Iris pigment epithelial cell (primary cell): Measurements from ENCODE around the gene NCKAP5.
"Not testable (repeated sequence)": the region's sequence is repeated elsewhere in the genome, so short reads cannot be mapped to it uniquely, and the experiment has no call there.

ENCODE experiments used
- DNase-seq: peaks from one replicate; pipeline ENCODE4 v3.0.0-alpha.2; 2011; ENCODE audit warnings: low read depth

NCKAP5 gene

GRCh38 chr2:133497270-133497893 is 70.9 kb downstream of the NCKAP5 start:
- peak; percentile 10 for DNase-seq

- no peak for DNase-seq
Observed at GRCh38 chr2:133496501-133497269, 71.6 kb downstream of the NCKAP5 start.

- DNase-seq: no peak
Observed at GRCh38 chr2:133495226-133495625, 73.0 kb downstream of the NCKAP5 start.

GRCh38 chr2:133492719-133493380 is 75.4 kb downstream of the NCKAP5 start:
- no peak for DNase-seq

- DNase-seq: no peak
Observed at GRCh38 chr2:133490411-133490980, 77.8 kb downstream of the NCKAP5 start.

GRCh38 chr2:133489641-133490410 is 78.4 kb downstream of the NCKAP5 start:
- DNase-seq: peak; percentile 59

- no peak for DNase-seq
Observed at GRCh38 chr2:133489146-133489545, 79.1 kb downstream of the NCKAP5 start.

- DNase-seq: no peak
Observed at GRCh38 chr2:133486771-133487191, 81.5 kb downstream of the NCKAP5 start.

- DNase-seq: no peak
Observed at GRCh38 chr2:133485868-133486267, 82.4 kb downstream of the NCKAP5 start.

GRCh38 chr2:133484784-133485183 is 83.5 kb downstream of the NCKAP5 start:
- no peak for DNase-seq

GRCh38 chr2:133484106-133484505 is 84.2 kb downstream of the NCKAP5 start:
- peak; percentile 7 for DNase-seq

- DNase-seq: no peak
Observed at GRCh38 chr2:133483181-133483580, 85.1 kb downstream of the NCKAP5 start.

- DNase-seq: no peak
Observed at GRCh38 chr2:133480707-133481429, 87.4 kb downstream of the NCKAP5 start.

- DNase-seq: peak; percentile 31
Observed at GRCh38 chr2:133477616-133477990, 90.7 kb downstream of the NCKAP5 start.

GRCh38 chr2:133476931-133477615 is 91.2 kb downstream of the NCKAP5 start:
- no peak for DNase-seq

GRCh38 chr2:133476286-133476685 is 92.0 kb downstream of the NCKAP5 start:
- no peak for DNase-seq

- DNase-seq: no peak
Observed at GRCh38 chr2:133475610-133476009, 92.7 kb downstream of the NCKAP5 start.

GRCh38 chr2:133470446-133470845 is 97.8 kb downstream of the NCKAP5 start:
- not testable (repeated sequence) for DNase-seq

GRCh38 chr2:133462811-133463210 is 105.5 kb downstream of the NCKAP5 start:
- DNase-seq: no peak

GRCh38 chr2:133461484-133461883 is 106.8 kb downstream of the NCKAP5 start:
- DNase-seq: no peak

- DNase-seq: no peak
Observed at GRCh38 chr2:133459590-133459989, 108.7 kb downstream of the NCKAP5 start.
